ENCODE measurements around the gene IGSF8. TPM values are rescaled to one million over a fixed set of nuclear protein-coding genes. Genes with fewer than 3 reads are reported as not detected.

IGSF8 gene
- total RNA-seq, 4 donors from 2014 or later: 35.9 to 89.0 (median 49.5) TPM

DNA sequence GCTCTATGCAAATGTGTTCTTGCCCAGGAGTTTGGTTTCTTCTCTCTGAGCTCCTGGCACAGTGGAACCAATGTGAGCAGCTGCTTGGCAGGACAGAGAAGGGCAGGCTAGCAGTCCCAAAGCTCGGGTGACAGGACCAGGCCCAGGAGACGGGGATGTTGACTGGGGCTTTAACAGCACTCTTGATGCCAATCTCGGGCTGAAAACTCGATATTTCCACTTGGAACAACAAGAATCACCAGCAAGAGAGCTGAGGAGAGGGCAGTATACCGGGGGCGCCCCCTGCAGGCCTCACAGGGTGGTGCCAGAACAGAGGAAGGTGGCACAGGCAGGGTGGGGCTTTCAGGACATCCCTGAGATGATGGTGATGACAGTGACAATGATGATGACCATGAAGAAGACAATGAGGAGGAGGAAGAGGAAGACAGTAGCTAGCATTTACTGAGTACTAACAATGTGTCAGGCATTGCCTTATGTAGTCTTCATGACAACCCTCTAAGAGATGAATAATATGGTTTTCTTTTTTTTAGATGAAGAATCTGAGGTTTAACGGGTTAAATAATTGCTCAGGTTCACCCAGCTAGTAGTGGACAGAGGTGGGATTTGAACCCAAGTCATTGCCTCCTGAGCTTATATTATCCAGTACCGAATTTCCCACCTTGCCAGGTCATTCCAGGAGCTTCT is 19.8 kb downstream of the IGSF8 start:
- in situ Hi-C loops (cut with MboI; ENCODE audit: low pct_ligation_motif_present in 1 of 4, low pct_unique_long_range_greater_than_20kb in 1 of 4, low sequenced_read_pairs in 3 of 4): no loop called here

DNA sequence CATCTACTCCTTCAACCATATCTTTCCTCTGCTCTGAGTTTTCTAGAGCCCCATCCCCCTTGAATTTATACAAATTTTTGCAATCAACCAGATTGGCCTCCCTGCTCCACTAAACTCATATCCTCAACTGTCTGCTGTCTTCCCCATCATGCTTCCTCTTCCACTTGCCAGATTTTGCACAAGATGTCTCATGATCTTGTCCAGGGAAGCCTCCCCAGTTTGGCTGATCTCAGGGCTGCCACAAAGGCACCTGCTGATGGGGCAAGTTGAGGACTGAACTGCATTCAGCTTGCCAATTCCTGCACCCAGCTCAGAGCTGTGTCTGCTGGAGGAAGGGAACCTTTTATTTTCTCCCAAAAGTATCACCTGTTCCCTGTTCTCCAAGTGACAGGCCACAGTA is 20.9 kb downstream of the IGSF8 start:
- no peak overlapping the region for H3K4me3 ChIP-seq
- H3K27me3 ChIP-seq: peaks cover 53% of the 10 kb centered on the region
- in situ Hi-C loops (cut with MboI; ENCODE audit: low pct_ligation_motif_present in 1 of 4, low pct_unique_long_range_greater_than_20kb in 1 of 4, low sequenced_read_pairs in 3 of 4) (no loop called here), intact Hi-C loops (cut with DNase I; ENCODE audit: low total_unique reads) (no loop called here)
- TF ChIP-seq POLR2AphosphoS5 (IDR thresholded peaks at IDR 0.05) (no peak), POLR2A (IDR thresholded peaks at IDR 0.05) (no peak), EP300 (IDR thresholded peaks at IDR 0.05; ENCODE audit: low read depth) (no peak)
- TF ChIP-seq, protein P1, sequence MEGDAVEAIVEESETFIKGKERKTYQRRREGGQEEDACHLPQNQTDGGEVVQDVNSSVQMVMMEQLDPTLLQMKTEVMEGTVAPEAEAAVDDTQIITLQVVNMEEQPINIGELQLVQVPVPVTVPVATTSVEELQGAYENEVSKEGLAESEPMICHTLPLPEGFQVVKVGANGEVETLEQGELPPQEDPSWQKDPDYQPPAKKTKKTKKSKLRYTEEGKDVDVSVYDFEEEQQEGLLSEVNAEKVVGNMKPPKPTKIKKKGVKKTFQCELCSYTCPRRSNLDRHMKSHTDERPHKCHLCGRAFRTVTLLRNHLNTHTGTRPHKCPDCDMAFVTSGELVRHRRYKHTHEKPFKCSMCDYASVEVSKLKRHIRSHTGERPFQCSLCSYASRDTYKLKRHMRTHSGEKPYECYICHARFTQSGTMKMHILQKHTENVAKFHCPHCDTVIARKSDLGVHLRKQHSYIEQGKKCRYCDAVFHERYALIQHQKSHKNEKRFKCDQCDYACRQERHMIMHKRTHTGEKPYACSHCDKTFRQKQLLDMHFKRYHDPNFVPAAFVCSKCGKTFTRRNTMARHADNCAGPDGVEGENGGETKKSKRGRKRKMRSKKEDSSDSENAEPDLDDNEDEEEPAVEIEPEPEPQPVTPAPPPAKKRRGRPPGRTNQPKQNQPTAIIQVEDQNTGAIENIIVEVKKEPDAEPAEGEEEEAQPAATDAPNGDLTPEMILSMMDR (IDR thresholded peaks at IDR 0.05): no peak
- no peak overlapping the region for H3K27ac ChIP-seq
- DNase-seq: no peak
- no peaks in the 10 kb centered on the region for H3K9me3 ChIP-seq
- peaks cover 0 to 3% (median 0%) of the 10 kb centered on the region in 4 donors for H3K4me1 ChIP-seq
- H3K36me3 ChIP-seq: no peaks in the 10 kb centered on the region

More for the DNA sequence above, 19.8 kb downstream of the IGSF8 start:
- Histone ChIP-seq H3K4me3 (no peak overlapping the region), H3K27ac (no peak overlapping the region), H3K9me3 (no peaks in the 10 kb centered on the region), H3K4me1 (peaks cover 0 to 4% (median 1%) of the 10 kb centered on the region in 4 donors), H3K27me3 (peaks cover 60% of the 10 kb centered on the region), H3K36me3 (no peaks in the 10 kb centered on the region)
- 20 to 51% methylated on average over 2 to 8 of the region's 8 CpGs for WGBS, 2 donors (ENCODE audit: low coverage in 1 of 2)
- TF ChIP-seq EP300 (IDR thresholded peaks at IDR 0.05; ENCODE audit: low read depth): no peak
- TF ChIP-seq, protein P1 (IDR thresholded peaks at IDR 0.05): peak; percentile 57 to 79 (median 59)
- peak; percentile 62 for DNase-seq
- intact Hi-C loops (cut with DNase I; ENCODE audit: low total_unique reads): no loop called here

DNA sequence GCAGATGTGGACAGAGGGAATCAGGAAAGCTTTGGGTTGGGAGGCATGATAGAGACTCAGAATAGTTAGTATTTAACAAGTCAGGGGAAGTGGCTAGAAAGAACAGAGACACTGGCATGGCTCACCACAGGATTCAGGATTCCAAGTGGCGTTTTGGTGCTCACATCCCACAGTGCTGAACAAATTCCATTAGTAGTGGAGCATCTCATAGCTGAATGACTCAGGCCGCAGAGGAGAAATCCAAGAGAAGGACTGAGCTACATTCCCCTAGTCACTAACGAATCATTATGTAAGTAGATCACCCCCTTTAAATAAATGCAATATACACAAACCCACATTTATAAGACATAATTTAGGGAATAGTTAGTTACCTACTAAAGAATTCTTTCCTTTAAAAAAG is 22.1 kb downstream of the IGSF8 start:
- intact Hi-C loops (cut with DNase I; ENCODE audit: low total_unique reads): no loop called here
- TF ChIP-seq POLR2A (IDR thresholded peaks at IDR 0.05) (no peak), EP300 (IDR thresholded peaks at IDR 0.05; ENCODE audit: low read depth) (no peak), POLR2AphosphoS5 (IDR thresholded peaks at IDR 0.05) (no peak)
- TF ChIP-seq, protein P1 (IDR thresholded peaks at IDR 0.05): no peak
- 86 to 93% methylated on average over 3 of the region's 3 CpGs for WGBS, 2 donors (ENCODE audit: low coverage in 1 of 2)
- Histone ChIP-seq H3K4me1 (peaks cover 0 to 3% (median 0%) of the 10 kb centered on the region in 4 donors), H3K36me3 (no peaks in the 10 kb centered on the region), H3K27me3 (peaks cover 53% of the 10 kb centered on the region), H3K9me3 (no peaks in the 10 kb centered on the region), H3K27ac (no peak overlapping the region), H3K4me3 (no peak overlapping the region)
- no peak for DNase-seq
- in situ Hi-C loops (cut with MboI; ENCODE audit: low pct_ligation_motif_present in 1 of 4, low pct_unique_long_range_greater_than_20kb in 1 of 4, low sequenced_read_pairs in 3 of 4): no loop called here

DNA sequence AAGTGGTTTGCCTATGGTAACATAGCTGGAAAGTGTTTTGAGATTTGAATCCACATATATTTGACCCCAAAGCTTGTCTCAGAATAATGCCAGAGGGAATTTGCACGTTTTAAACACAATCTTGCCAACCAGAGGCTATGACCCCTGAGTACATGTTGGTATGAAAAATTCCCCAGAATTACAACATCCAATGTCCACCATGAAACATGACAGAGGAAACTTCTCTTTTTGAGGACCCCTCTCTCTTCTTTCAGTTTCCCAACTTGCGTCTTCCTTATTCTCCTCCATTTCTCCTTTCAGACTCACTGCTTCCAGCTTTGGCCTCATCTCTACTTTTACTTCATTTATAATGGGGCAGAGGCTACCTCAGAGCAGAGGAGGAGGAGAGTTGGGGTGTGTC is 22.6 kb downstream of the IGSF8 start:
- H3K27ac ChIP-seq: no peak overlapping the region
- no peaks in the 10 kb centered on the region for H3K36me3 ChIP-seq
- in situ Hi-C loops (cut with MboI; ENCODE audit: low pct_ligation_motif_present in 1 of 4, low pct_unique_long_range_greater_than_20kb in 1 of 4, low sequenced_read_pairs in 3 of 4): no loop called here
- 67 to 70% methylated on average over 2 of the region's 2 CpGs for WGBS, 2 donors (ENCODE audit: low coverage in 1 of 2)
- H3K4me3 ChIP-seq: no peak overlapping the region
- peaks cover under 1 to 4% (median 1%) of the 10 kb centered on the region in 4 donors for H3K4me1 ChIP-seq
- intact Hi-C loops (cut with DNase I; ENCODE audit: low total_unique reads): no loop called here
- TF ChIP-seq EP300 (IDR thresholded peaks at IDR 0.05; ENCODE audit: low read depth) (no peak), POLR2AphosphoS5 (IDR thresholded peaks at IDR 0.05) (no peak), POLR2A (IDR thresholded peaks at IDR 0.05) (no peak)
- TF ChIP-seq, protein P1 (IDR thresholded peaks at IDR 0.05): no peak
- DNase-seq: no peak
- H3K9me3 ChIP-seq: no peaks in the 10 kb centered on the region
- peaks cover 53% of the 10 kb centered on the region for H3K27me3 ChIP-seq

Measured in transverse colon (tissue), 4 donors.